Fibroblast of skin of right biceps (primary cell): ENCODE measurements around the gene NAT9.

Source experiments
- DNase-seq: peaks from one replicate; pipeline ENCODE4 v3.0.0-alpha.2; 2013

NAT9 gene

GRCh38 chr17:74759243-74759801 is 16.8 kb downstream of the NAT9 start:
- DNase-seq: no peak

- no peak for DNase-seq
Measured at GRCh38 chr17:74758848-74759168, 17.3 kb downstream of the NAT9 start.

DNA sequence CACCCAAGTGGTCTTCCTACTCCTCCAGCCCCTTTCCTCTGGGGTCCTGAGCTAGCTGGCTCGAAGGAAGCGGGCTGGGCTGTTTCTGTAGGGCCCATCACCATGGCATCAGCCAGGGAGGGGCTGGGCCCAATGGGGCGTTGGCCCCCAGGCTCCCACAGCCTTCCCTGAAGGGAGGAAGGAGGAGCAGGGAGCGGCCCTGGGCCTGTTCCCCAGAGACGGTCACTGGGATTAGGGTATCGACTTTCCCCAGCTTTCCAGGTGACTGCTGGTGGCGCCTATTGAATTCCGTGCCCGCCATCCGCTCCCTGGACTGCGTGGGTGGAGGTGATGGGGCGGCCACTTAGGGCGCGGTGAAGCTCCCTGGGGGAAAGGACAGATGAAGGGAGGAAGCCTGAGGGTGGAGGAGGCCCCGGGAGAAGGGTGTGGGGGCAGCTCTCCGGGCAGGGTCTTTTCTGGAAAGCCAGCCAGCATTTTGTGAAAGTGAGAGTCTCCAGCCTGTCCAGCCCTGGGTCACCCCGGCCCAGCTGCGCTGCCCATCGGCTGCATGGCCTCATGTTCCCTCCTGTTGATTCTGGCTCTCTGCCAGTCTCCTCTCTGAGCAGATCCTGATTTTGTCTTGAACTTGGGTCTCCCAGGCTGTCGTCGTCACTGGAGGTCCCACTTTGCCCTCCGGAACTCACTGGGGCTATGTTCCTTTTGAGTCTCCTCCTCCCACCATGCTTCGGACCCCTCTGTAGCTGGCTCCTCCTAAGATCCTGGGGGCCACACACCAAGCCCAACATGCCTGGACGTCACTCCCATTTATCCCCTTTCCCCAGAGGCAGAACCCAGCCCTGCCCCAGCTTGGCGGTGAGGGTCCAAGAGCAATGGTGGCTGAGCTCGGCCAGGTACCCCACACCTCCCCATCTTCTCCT is 18.0 kb downstream of the NAT9 start:
- no peak for DNase-seq

GRCh38 chr17:74757502-74757901 is 18.6 kb downstream of the NAT9 start:
- DNase-seq: no peak

DNA sequence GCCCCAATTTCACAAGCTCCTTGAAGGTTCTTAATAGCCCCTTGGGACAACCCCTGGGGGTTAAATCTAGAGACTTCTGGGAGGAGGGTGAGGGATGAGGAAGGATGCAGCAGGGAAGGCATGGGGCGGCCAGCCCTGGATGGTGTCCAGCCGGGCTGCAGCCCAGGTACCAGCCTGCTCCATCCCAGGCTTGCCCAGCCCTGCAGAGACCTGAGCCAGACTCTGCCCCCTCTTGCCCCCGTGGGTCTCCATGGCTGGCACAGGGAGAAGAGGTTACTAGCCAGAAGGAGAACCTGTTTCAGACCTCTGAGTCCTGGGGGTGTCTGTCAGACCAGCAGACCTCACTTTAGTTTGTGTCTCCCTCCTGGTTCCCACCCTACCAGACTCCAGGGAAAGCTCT is 19.3 kb downstream of the NAT9 start:
- no peak for DNase-seq

- DNase-seq: no peak
Measured at GRCh38 chr17:74755533-74755932, 20.6 kb downstream of the NAT9 start.

GRCh38 chr17:74754832-74755231 is 21.3 kb downstream of the NAT9 start:
- DNase-seq: no peak

DNA sequence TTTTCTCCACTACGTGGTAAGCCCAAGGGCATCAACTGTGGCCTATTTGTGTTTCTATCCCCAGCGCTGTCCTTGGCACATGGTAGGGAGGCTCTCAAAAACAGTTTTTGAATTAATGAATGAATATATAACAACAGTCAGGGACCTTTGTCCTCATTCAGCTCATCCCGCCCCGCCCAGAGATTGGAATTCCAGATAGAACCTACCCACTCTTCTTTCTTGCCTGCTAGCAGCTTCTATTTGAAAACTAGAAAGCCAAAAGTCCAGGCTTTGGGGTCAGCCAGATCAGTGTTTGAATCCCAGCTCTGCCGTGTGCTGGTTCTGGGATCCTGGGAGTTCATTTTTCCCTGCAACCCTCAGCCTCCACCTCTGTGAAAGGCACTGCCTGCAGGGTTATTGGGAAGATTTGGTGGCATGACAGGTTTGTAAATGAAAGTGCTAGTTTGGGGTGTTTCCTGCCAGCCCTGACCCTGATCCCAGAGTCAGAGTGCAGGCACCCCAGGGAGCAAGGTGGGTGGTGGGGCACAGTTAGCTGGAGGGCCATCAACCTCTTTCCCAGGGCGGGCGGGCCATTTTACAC is 23.2 kb downstream of the NAT9 start:
- DNase-seq: no peak

- DNase-seq: no peak
Measured at GRCh38 chr17:74752415-74752814, 23.7 kb downstream of the NAT9 start.

GRCh38 chr17:74750327-74751069 is 25.6 kb downstream of the NAT9 start:
- no peak for DNase-seq

GRCh38 chr17:74750039-74750326 is 26.2 kb downstream of the NAT9 start:
- no peak for DNase-seq

DNA sequence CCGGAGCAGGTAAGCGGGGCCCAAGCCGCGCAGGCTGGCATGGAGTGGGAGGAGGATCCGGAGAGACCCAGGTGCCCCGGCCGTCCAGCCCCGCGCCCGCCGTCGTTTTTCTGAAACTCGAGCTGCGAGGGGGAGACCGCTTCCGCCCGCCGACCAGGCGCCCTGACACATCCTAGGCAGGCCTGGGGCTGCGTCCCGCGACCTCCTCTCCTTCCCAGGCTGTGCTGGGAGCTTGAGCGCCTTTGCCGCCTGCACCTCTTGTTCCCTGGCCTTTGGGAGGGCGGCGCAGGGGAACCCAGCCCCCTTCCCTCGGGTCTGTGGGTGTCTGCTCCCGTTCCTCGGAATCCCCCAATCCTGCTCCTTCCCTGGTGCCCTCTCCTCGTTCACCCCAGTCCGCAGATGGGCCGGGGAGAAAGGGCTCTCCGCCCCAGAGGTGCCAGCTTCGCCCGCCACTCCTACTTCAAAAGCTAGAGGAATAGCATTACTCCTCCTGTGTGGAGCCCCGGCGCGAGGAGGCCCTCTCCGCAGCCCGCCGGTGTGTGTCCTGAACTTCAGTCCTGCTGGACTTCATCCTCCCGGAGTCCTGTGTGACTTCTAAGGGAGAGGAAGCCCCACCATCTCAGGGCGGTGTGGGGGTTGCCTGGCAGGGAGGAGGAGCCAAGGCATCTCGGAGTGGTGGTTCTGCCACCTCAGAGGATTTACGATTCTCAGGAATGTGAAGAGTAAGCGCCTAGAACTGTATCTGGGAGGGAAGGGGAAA is 26.7 kb downstream of the NAT9 start:
- DNase-seq: peak; percentile 23

DNA sequence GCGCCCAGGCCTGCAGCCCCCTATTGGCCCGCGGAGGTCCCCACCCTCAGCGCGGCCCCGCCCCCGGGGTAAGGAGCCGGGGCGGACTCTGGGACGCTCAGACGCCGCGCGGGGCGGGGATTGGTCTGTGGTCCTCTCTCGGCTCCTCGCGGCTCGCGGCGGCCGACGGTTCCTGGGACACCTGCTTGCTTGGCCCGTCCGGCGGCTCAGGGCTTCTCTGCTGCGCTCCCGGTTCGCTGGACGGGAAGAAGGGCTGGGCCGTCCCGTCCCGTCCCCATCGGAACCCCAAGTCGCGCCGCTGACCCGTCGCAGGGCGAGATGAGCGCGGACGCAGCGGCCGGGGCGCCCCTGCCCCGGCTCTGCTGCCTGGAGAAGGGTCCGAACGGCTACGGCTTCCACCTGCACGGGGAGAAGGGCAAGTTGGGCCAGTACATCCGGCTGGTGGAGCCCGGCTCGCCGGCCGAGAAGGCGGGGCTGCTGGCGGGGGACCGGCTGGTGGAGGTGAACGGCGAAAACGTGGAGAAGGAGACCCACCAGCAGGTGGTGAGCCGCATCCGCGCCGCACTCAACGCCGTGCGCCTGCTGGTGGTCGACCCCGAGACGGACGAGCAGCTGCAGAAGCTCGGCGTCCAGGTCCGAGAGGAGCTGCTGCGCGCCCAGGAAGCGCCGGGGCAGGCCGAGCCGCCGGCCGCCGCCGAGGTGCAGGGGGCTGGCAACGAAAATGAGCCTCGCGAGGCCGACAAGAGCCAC is 27.4 kb downstream of the NAT9 start, which contains the start of gene NHERF1:
TSS of gene NHERF1 (plus strand) at position 100 of the 750 bp plus-strand sequence. CDS start at position 319, 219 bp downstream.
- peak; percentile 89 for DNase-seq

- no peak for DNase-seq
Measured at GRCh38 chr17:74748279-74748528, 27.9 kb downstream of the NAT9 start.

DNA sequence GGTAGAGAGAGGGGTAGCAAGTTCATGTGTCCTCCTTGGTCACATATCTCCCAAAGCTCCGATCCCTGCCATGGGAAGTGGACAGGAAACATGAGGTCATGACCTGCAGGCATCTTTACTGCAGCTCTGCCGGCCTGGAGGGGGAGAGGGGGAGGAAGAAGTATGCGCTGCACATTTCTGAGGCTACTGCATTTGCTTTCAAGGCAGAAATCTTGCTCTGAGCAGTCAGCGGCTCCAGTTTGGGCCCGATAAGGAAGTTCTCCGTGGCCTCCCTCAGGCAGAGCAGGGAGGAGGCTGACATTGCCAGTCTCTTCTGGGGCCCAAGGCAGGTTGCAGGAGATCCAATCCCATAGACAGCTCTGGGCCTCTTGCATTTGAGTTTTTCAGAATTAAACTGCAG is 29.2 kb downstream of the NAT9 start:
- no peak for DNase-seq

DNA sequence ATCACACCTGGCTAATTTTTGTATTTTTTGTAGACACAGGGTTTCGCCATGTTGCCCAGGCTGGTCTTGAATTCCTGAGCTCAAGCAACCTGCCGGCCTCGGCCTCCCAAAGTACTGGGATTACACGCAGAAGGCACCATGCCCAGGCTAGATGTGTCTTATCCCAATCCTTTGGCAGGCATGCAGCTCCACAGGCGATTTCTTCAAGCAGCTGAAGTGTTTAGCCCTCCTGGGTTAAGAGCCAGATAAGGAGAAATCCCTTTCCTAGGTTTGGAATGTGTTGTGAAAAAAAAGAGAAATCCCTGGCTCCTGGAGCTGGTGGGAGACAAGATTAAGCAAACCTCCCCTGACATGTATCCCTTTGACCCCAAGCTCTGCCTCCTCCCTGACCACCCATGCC is 29.8 kb downstream of the NAT9 start:
- no peak for DNase-seq

DNA sequence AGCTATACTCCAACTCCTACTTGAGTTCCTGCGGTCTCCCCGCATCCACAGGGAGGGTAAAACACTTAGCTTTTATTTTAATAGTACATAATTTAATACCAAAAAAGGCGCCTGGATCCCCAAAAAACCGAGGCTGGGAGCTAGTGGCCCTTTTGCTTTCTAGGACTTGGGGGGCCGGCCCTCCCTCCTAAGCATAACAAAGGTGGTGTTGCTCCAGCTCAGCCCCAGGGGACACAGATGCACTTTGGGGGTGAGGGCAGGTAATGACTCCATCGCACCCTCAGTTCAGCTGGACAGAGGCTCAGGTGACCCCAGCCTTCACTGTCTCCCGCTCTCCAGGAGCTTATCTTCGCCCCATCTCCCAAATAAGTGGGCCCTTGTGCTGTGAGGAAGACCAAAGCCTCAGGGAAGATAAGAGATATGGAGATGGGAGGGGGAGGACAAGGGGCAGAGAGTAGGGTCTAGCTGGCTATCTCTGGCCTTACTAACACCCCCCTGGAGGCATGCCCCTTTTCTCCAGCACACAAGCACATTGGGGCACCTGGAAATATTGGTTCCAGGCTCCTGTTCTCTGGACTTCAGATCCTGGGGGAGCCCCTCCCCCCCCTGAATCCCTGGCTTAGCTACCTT is 30.5 kb downstream of the NAT9 start:
- no peak for DNase-seq

DNA sequence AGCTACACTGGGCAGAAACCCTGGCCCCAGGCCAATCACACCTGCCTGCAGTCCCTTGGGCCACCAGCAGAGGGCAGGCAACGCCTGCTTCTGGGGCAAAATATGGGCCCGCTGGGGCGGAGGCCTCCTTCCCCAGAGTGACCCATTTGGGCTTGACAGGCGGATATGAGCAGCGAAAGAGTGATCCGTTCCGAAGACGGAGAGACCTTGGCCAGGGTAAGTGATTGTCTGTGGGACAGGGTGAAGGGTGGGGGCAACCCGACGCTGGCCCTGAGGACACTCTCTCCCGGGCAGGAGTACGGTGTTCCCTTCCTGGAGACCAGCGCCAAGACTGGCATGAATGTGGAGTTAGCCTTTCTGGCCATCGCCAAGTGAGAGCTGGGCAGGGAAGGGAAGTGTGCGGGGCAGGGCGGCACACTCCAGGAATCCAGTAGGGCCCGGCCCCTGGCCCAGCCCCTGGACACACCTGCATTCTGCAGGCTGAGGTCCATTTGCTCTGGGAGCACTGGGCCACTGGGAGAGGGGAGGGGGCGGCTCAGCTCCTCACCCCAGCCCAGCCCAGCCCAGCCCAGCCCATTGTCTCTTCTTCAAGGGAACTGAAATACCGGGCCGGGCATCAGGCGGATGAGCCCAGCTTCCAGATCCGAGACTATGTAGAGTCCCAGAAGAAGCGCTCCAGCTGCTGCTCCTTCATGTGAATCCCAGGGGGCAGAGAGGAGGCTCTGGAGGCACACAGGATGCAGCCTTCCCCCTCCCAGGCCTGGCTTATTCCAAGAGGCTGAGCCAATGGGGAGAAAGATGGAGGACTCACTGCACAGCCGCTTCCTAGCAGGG is 31.2 kb downstream of the NAT9 start:
- DNase-seq: peak; percentile 49

GRCh38 chr17:74744349-74744713 is 31.8 kb downstream of the NAT9 start:
- no peak for DNase-seq

GRCh38 chr17:74743755-74744154 is 32.4 kb downstream of the NAT9 start:
- no peak for DNase-seq

- DNase-seq: no peak
Measured at GRCh38 chr17:74742978-74743545, 33.1 kb downstream of the NAT9 start.
